HG03520 (cell line): Measurements from ENCODE around the gene CDH8.
"Not testable (repeated sequence)": the region's sequence is repeated elsewhere in the genome, so short reads cannot be mapped to it uniquely, and the experiment has no call there.

ENCODE experiments used
- ATAC-seq: cut with Tn5 transposase; IDR thresholded peaks from one replicate; pipeline ENCODE4 v1.9.1; 2021; ENCODE audit warnings: mild to moderate bottlenecking, moderate library complexity; ENCODE audit not compliant: unreplicated experiment

The CDH8 gene

DNA sequence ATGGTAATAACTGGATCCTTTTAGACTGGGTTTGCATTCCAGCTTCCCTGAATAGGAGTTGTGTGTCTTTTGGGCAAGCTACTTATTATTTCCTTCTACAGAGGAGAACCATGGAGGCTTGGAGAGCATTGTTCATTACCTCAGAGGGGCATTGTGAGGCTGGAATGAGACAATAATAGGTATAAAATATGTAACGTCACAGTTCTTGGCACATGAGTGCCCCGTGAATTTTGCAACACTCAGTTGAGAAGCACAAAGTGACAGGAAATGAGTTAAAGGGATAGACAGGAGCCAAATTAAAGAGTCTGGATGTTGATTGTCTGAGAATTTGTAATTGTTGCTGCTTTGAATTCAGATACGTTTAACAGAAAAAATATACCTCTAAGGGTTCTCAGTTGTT lies 92.2 kb downstream of the CDH8 start:
- no peak for ATAC-seq

DNA sequence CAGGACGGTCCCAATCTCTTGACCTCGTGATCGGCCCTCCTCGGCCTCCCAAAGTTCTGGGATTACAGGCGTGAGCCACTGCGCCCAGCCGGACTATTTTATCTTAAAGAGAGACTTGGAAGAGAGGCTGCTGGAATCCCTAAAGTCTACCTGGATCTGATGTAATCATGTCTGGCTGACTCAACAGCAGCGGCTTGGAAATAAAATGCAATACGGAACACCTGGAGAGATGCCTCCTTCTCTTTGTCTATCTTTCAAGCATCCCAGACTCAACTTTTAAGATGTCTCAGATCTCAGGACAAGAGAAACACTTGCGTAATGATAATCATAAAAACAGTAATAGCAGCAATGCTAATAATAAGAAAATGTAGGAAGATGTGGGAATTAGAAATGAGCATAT lies 95.6 kb downstream of the CDH8 start:
- ATAC-seq, result no peak

DNA sequence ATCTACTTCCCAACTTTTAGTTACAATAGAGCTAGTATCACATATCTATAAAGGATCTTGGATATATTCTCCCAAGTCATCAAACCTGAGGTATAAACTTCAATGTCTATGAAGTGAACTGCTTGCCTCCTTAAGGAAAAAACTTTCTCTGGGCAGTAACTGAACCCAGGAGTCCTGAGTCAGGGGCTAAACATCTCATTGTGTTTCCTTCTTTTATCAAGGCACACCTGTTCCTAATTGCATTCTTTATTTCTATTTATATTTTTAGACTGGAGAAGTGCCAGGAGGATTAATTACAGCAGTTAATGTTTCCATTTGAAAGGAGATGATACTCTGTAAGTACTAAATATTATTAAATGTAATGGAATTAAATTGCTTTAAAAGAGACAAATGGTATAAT lies 98.6 kb downstream of the CDH8 start:
- no peak for ATAC-seq

DNA sequence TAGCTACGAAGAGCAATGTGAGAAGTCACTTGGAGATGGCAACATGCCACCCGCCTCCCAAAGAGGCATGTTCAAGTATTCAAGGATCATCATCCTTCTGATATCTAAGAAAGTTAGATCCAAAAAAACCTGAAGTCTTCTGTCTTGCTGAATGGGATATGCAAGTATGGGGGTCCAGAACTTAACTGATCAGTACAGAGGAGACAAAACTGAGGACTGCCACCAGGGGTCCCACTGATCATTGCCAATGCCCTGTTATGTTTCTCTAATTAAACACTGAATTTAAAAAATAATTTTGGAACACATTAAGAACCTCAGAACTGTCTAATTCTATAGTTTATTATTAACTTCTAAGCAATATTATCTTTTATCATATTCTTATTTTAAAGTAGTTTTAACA lies 99.7 kb downstream of the CDH8 start:
- ATAC-seq, result no peak

DNA sequence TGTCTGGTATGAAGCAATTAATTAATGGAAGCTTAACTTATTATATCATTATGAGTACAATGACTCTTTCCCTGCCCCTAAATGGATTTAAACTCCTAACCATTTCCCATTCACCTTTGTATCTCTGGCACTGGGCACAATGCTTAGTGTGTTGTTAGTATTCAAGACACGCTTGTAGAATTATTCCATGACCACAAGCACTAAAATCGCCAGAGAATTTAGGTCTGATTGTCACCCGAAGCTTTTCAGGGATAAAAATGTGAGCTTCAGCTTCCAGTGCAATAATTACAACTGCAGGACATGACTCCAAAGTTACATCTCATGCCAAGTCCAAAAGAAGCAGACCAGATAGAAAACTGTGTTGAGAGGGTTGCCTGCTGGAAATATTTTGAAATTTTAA lies 101.6 kb downstream of the CDH8 start:
- ATAC-seq, result no peak

DNA sequence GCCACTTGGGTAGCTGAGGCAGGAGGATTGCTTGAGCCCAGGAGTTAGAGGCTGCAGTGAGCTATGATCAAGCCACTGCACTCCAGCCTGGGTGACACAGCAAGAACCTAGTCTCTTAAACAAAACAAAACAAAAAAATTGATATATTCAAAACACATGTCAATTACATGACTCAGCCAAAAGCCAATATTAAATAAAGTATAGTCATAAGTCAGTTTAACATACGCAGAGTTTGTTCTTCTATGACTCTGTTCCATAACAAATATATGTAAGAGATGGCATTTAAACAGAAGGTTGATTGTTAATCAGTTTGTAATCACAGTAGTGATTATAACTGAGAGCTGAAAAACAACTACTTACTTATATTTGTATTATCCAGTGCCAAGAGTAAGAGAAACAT lies 106.5 kb downstream of the CDH8 start:
- ATAC-seq, result no peak

DNA sequence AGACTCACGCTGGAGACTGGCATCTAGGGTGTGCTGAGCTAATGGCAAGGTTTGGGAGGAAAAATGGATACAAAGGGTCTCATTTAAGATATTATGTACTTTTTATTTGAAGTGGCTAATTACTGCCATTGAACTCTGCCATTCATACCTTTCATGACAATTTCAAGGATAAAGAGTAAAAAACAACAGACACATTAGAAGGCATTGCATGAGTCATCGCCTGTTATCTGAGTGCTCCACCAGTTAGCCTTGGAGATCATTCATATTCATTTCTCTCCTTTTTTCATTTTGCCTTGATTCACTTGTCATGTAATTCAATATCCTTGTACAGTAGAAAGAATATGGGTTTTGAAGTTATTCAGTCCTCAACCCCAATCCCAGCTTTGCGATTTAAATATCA lies 109.5 kb downstream of the CDH8 start:
- no peak for ATAC-seq

DNA sequence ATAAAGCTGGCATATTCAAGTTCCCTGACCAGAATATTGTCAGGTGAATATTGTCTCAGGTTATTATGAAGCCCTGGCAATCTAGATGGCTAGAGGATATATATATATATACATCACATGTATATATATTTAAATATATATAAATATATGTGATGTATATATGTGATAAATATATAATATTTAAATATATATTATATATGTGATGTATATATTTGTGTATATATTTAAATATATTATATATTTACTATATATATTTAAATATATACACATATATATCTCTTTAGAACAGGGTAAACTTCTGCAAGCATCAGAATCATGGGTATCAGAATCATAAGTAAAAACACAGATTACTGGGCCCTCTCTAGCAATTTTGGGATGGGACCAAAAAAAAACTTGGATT lies 112.6 kb downstream of the CDH8 start:
- ATAC-seq, result no peak

DNA sequence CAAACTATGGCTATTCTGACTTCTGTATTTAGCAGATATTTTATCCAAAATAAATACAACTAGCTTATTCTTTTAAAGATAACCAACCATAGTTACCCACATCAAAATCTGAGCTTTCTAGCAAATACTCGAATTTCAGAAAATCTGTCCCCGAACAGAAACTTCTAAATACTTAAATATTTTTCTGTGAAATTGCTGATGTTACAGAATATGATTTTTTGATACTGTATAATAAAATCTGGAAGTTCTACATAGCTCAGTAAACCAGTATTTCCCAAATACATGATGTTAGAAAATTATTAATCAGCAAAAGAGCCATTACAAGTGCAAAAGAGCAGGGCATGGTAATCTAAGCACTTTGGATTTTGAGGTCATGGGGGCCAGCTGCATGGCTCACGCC lies 114.9 kb downstream of the CDH8 start:
- ATAC-seq, result no peak

DNA sequence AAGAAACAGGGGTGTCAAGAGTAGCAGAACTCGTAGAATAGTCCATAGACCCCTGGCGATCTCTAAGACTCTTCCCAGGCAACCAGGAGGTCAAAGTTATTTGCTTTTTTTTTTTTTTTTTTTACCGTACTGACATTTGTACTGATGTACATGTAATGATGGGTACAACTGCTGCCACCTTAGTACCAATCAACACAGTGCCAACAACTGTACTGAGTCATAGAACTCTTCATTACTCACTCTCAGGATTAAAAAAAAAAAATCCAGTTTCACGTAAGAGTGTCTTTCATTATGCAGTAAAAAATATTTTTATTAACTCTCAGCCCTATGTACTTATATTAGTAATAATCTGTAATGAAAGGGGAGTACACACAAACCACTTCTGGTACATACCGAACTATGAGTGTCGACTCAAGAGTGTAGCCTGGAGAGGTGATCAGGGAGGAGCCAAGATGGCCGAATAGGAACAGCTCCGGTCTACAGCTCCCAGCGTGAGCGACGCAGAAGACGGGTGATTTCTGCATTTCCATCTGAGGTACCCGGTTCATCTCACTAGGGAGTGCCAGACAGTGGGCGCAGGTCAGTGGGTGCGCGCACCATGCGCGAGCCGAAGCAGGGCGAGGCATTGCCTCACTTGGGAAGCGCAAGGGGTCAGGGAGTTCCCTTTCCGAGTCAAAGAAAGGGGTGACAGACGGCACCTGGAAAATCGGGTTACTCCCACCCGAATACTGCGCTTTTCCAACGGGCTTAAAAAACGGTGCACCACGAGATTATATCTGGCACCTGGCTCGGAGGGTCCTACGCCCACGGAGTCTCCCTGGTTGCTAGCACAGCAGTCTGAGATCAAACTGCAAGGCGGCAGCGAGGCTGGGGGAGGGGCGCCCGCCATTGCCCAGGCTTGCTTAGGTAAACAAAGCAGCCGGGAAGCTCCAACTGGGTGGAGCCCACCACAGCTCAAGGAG lies 118.1 kb downstream of the CDH8 start:
- not testable (repeated sequence) for ATAC-seq

DNA sequence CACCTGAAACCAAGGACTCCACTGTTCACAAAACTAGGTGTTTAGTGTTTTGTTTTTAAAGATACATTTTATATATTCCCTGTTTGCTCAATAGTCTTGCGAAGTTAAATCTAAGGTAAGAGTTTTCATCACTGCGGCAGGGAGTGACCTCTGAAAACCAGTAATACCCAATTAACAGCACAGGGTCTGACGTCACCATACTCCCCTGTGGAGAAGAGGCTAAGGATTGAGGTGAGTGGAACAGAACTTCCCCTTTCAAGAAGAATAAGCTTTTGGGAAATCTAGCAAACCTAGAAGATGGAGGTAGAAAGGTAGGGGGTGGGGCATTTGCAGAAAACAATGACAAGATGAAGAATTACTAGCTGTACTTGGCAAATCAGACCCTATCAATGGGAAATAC lies 120.7 kb downstream of the CDH8 start:
- no peak for ATAC-seq

DNA sequence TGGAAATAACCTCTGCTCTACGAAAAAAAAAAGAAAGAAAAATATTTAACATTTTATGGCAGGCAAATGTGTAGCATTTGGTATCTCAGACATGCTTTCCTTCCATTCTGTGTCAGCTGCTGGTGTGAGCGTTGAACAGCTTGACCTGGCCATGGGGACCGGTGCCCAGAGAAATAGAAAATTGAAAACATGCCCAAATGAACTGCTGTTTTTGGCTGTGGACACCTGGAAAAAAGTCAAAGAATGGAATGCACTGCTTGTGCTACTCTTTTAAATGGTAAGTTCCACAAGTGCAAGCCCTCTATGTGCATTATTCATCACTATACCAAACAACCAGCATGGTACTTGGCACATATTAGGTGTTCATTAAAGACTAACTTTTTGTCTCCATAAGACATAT lies 127.2 kb downstream of the CDH8 start:
- ATAC-seq, result no peak

DNA sequence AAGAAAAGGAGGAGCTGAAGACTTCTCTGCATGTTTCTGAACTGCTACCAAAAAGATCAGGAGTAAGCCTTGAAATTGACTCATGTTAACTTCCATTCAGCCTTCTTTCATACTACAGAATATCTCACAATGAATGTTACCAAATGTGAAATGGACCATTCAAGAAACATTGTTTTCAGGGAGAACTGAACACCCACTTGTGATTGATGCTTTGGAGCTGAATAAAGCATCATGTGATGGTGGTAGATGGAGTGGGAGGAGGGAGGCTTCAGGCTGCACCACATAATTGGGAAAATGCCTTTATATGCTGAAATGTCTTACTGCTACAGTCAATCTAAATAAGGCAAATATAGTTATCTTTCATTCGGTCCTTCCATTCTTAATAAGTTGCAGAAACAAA lies 127.8 kb downstream of the CDH8 start:
- no peak for ATAC-seq

DNA sequence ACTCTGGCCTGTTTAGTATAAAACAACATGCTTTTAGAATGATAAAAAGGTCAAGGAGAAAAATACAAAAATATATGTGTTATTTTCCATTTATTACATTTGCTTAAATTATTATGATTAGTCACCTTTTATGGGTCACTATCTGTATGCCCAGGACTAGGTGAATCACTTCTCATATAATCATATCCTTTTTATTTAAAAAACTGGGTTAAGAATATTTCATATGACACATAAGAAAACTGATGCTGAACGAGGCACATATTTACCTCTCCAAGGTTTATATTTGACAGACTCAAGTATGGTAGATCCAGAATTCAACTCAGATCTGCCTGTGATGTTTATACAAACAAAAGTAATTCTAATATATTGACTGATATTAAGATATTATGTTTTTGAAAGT lies 134.5 kb downstream of the CDH8 start:
- no peak for ATAC-seq

DNA sequence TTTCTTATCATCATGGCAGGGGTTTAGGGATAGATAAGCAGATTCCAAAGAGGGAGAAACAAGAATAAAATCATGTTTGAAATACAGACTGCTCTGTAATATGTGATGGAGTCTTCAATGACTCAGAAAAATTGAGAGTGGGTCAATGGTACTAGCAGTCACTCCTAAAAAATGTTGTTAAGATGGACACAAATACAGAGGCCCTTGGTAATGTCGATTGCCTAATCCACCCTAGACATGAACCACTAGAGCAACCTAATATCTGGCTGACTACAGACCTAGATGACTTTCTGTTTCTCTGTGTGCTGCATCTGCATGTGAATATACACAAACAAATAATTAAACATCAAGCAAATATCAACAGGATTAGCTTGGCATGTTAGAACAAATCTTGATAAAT lies 135.8 kb downstream of the CDH8 start:
- ATAC-seq, result no peak

DNA sequence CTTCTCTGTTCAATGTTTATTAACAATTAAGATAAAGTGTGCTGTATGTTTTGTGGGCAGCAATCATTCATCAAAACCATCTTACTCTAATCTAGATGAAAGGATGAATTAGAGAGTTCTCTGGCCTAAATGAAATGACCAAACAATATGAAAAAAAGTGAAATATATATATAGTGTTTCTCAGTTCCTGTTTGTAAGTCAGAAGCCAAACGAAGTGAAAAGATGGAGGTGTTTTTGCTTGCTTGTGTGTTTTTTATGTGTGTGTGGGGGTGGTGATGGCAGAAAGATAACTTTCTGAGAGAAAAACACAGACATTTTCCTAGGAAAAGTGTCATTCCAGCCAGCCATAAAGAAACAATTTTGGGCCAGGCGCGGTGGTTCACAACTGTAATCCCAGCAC lies 138.6 kb downstream of the CDH8 start:
- ATAC-seq, result no peak

DNA sequence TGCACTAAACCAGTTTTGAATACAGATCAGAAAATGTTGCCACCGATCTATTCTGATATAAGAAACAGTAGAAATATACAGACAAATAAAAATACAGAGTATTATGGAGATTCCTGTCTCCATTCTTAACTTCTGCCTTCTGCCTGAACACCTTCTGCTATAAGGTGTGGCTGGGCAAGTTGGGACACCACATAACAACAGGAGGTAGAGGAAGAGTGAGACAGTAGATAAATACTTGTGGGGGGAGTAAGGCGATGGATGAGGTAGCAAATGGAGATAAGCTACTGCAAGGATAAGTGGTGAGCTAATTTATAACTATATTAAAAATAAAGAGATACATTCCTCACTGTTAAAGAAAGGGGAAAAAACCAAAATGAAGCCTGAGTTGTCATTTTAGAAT lies 143.7 kb downstream of the CDH8 start:
- no peak for ATAC-seq

DNA sequence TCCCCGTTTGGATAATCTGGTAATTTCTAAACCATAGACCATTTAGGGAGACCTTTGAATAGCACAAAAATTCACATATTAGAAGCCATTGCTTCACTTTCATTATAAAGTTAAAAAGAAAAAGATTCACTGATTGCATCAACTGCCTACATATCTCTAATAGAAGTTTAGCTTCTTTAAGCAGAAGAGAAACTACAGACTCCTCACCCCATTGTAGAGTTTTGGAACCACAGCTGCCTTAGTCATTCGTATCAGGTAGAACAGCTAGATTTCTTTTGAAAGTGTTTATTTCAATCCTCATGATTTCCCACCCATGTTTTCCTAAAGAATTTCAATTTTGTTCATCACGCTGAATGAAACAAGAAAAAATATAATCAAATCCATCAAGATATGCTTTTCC lies 144.8 kb downstream of the CDH8 start:
- no peak for ATAC-seq

DNA sequence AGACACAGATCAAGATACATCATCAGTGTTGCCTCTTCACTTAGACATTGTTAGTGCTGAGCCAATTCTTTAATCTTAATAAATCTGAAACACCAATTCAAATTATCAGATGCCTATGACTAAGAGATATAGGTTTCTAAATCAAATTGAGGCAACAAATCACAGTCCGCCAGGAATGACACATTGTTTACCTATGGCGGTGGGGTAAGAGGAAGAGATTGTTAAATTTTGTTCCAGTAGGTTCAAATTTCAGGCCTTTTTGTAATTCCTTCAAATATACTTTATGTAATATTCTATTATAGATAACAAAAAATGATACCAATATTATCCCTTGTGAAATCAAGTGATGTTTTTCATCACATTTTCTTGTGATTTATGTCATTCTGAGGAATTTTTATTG lies 145.9 kb downstream of the CDH8 start:
- no peak for ATAC-seq

DNA sequence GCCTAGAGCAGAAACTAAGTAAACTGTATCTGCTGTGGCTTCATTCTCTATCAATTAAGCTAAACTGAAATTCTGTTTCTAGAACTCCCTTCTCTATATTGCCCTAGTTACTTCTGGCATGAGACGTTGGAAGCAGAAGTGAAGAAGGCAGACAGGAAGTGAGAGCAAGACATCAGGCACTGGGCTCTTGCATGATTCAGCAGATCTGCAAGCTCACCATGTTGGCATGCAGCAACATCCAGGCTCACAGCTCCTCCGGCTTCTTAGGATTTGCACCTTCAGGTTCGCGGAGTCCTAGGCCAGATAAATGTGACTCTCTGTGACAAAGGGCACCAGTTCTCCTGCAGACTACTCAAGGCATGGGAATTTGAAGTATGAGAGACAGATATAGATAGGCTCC lies 148.3 kb downstream of the CDH8 start:
- ATAC-seq, result no peak

DNA sequence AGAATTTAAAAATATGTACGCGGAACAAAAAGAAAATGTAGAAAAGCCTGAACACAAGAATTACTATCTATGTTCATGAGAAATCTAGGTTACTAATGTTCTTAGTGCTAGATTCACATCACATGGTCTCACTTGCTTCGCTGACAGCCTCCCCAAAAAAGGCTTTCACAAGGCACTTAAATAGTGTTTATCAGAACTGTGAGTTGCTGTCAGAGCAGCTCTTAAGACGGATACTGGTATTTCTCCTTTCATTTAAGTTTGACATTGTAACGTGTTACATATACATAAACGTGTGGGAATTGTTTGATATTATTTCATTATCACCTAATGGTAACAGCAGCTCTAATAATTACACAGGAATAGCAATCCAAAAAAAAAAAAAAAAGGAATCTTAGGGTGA lies 150.9 kb downstream of the CDH8 start:
- ATAC-seq, result no peak

DNA sequence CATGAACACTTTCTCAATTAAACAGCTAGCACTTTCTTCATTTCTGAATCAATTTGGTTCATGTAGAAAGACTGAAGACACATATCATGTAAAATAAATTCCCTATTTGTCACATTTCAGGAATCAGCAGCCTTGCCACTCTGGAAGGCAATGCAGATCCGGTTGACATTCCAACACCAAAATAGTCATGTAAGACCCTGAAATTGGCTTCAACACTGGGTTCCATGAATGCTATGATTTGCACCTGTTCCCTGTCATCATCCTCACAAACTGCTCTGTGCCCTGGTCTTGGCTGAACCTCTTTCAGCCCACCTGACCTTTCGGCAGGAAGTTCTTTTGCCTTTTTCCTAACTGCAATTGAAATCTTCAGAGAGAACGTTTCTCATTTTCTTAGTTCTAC lies 156.9 kb downstream of the CDH8 start:
- no peak for ATAC-seq

DNA sequence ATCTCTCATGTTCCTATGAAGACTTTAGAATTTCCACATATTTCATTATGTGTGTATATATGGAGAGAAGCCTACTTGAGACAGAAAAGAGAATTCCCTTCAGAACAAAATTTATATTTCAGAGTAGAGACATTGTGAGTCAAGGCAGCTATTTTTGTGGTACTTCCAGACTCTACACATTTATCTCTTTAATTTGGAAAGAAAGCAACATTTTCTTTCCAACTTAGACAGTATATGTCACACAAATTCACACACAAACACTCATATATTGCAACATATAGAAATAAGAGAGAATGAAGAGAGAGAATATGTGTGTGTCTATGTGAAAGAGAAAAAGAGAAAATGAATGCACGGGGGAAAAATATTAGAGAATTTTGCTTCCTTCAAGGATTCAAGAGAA lies 158.8 kb downstream of the CDH8 start:
- no peak for ATAC-seq
